HG02884 (cell line): ENCODE measurements around the gene PEF1.

Source experiments
- ATAC-seq: cut with Tn5 transposase; IDR thresholded peaks from one replicate; pipeline ENCODE4 v1.9.1; 2021; ENCODE audit warnings: mild to moderate bottlenecking, moderate library complexity; ENCODE audit not compliant: unreplicated experiment

The PEF1 gene

DNA sequence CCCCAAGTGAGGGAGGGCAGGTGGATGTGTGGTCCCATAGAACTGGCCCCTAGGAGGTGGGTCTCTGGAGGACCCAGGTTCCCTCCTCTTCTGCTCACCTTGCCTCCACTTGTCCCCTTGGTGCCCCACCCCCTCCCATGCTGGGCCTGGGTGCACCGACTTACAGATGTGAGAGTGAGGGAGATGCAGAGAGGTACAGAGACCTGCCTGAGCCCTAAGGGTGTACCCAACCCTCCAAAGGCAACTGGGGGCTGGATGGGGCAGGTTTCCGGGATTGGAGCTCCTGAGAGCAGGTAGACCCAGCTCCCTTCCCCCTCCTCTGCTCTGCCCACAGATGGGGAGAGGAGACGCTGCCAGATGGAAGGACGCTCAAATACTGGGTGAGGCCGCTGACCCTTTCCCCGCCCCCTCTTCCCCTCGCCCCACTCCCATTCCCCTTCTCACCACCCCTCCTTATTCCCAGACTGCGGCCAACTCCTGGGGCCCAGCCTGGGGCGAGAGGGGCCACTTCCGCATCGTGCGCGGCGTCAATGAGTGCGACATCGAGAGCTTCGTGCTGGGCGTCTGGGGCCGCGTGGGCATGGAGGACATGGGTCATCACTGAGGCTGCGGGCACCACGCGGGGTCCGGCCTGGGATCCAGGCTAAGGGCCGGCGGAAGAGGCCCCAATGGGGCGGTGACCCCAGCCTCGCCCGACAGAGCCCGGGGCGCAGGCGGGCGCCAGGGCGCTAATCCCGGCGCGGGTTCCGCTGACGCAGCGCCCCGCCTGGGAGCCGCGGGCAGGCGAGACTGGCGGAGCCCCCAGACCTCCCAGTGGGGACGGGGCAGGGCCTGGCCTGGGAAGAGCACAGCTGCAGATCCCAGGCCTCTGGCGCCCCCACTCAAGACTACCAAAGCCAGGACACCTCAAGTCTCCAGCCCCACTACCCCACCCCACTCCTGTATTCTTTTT is 58.0 kb downstream of the PEF1 start:
- ATAC-seq: no peak

DNA sequence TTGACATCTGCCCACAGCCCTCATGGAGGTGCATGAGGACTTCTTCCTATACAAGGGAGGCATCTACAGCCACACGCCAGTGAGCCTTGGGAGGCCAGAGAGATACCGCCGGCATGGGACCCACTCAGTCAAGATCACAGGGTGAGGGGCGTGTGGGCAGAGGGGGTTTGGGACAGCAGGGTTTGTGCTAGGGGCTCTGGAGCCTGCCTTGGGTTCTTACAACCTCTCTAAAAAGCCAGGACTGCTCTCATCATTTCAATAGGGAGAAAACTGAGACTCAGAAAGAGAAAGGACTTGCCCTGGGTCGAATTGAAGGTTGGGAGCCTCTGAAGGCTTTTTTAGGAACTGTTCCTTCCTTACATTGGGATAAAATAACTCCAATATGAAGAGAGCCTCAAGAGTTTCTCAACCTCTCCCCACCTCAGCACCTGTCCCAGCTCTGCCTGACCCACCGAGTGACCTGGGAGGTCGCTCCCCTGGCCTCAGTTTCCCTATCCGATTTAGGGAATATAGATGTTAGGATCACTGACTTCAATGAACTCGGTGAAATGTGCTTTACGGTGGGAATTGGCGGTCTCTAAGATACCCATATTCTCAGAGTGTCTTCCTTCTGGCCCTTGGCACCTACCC is 58.8 kb downstream of the PEF1 start:
- no peak for ATAC-seq

DNA sequence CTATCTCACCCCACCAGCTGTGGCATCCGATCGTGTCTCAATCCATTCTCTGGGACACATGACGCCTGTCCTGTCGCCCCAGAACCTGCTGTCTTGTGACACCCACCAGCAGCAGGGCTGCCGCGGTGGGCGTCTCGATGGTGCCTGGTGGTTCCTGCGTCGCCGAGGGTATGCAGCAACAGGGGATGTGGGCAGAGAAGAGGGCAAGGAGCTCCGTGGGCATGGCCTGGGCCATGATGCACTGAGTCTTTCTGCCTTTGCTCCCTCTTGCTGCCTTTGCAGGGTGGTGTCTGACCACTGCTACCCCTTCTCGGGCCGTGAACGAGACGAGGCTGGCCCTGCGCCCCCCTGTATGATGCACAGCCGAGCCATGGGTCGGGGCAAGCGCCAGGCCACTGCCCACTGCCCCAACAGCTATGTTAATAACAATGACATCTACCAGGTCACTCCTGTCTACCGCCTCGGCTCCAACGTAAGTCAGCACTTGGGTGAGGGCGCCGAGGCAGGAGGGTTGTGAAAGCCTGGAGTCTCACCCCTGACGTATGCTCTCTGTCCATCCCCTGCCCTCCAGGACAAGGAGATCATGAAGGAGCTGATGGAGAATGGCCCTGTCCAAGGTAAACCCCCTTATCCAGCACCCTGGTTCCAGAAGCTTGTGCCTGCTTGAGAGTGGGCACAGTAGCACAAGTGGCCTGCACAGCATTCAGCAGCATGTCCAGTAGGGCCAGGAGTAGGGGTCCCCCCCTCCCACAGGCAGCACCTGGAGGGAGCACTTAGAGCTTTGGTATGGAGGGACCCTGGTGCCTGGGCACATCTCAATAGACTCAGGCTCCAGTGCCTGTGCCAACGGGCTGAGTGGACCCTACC is 59.6 kb downstream of the PEF1 start:
- ATAC-seq: no peak

DNA sequence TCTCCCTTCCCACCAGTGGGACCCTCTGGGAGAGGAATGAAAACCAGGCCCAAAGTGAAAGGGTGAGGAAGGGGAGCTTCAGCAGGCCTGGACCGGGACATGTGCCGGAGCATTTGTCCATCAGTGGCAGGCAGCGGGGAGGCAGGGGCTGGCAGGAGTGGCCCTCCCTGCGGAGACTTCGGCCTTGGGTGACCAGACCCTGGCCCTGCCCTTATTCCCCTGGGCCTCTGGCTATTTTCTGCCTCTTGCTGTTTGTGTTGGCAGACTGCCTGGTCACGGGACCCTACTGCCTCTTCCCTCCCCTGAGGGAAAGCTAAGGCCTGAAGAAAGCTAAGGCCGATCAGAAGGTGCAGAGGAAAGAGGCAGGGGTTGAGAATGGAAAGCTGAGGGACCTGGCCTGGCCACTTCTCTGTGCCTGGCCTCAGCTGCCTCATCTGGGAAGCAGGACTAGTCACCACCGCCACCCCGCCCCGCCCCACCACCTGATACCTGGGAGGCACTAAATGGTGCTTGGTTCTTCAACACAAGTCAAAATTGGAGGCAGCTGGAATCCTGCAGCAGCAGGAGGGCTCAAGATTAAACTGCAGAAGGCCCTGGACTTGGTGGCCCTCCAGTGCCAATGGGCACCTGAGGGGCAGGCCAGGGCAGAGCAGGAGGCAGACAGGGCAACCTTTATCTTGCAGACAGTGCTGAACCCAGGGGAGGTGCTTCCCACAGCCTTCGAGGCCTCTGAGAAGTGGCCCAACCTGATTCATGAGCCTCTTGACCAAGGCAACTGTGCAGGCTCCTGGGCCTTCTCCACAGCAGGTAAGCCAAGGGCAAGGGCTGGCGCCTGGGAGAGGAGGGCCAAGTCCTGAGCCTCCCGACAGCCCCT is 60.4 kb downstream of the PEF1 start:
- ATAC-seq: no peak

DNA sequence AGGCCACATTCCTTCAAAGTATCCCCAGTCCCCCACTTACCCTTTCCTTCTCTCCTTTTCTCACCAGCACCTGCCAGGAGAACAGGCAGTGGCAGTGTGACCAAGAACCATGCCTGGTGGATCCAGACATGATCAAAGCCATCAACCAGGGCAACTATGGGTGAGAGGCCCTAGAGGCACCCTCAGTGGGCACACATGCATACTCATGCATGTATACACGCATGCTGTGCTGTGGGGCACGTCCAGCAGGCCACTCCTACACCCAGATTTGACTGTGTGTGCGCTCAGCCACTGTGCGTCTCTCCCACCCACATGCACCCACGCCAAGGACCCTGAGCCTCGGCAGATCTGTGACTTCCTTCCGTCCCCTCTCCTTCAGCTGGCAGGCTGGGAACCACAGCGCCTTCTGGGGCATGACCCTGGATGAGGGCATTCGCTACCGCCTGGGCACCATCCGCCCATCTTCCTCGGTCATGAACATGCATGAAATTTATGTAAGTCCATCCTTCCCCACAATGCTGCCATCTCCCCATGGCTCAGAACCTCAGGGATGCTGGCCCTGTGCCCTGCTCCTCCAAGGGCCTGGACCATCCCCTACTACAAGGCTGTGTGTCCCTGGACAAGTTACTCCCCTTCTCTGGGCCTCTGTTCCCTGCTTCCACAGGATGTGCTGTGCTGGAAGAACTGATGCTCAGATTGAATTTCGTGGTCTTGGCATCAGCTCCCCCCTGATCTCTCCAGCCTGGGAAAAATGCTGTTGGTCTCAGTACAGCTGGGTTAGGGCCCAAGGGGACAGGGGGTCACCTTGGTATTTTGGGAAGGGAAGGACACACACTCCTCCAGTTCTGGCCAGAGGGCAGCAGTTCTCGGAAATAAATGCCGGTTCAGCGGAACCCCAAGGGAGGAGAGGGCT is 61.3 kb downstream of the PEF1 start:
- ATAC-seq: no peak

DNA sequence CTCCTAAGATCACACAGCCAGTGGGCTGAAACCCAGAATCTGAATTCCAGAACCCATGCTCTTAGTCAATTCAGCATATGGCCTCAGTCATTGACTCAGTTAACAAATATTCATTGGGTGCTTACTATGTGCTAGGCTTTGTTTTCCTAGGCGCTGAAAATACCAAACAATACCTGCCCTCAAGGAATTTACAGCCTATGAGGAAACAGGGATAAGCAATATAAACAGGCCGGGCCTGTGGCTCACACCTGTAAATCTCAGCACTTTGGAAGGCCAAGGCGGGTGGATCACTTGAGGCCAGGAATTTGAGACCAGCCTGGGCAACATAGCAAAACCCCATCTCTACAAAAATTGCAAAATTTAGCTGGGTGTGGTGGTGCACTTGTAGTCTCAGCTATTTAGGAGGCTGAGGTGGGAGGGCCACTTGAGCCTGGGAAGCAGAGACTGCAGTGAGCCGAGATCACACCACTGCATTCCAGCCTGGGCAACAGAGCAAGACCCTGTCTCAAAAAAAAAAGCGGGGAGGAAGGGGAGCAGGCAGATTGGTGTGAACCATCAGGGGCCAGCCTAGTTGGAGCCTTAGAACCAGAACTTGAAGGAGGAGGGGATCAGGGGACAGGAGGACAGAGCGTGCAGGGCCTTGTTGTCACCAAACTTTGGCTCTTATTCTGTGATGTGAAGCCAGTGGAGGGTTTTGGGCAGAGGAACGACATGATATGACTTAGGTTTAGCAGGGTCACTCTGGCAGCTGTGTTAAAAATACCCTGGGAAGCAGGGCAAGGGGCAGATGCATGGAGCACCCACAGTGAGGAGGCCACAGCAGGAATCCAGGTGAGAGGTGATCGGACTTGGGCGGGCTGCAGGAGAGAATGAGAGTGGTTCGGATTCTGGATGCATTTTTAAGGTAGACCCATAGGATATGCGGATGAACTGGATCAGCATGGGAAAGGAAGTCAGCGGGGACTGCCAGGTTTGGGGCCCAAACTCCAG is 62.6 kb downstream of the PEF1 start:
- no peak for ATAC-seq

DNA sequence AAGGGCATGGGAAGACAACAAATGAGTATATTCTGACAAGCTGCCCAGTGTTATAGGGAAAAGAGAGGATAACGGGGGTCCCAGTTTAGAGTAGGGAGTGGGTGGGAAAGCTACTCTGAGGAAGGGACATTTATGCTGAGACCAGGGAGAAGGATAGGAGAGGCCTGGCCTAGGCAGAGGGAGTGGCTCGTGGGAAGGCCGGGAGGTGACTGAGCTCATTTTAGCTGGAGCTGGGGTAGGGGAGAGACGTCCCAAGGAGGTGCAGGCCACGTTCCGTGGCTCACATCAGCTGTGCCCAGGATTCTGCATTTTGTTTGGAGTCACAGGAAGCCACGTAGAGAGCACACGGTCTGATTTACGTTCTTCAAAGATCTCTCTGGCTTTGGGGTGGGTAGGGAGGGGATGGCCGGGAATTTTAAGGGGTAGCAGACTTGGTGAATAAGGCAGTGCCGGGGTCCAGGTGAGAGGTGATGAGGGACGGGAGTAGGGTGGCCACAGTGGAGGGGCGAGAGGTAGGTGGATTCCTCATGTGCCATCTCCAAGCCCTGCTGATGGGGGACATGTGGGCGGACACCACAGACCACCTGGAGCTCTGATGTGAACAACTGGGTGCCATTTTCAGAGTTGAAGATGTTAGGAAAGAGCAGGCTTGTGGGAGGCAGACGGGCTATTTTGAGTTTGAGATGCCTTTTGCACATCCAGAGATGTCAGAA is 63.6 kb downstream of the PEF1 start:
- no peak for ATAC-seq

DNA sequence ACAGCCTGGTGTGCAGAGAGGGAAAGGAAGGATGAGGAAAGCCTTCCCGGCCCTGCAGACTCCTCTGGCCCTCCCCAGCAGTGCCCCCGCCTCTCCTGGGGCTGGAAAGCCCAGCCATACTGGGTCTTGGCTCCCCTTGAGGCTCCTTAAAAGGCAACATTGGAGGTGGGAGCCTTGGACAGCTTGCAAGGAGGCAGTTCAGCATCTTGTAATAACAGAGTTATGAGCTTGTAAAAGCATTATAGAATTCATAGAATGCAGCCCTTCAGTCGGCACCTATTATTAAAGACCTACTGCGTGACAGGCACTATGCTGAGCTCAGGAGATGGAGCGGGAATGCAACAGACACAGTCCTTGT is 64.2 kb downstream of the PEF1 start:
- ATAC-seq: no peak
